Measurements from ENCODE around the gene TDP1. TPM values are rescaled to one million over a fixed set of nuclear protein-coding genes. Genes with fewer than 3 reads are reported as not detected.

The TDP1 gene
- total and polyA plus RNA-seq, 4 donors, result 3.3 to 10.6 (median 4.2) TPM

GRCh38 chr14:90072350-90072749, 116.6 kb downstream of the TDP1 start:
- WGBS, result 75% methylated on average over 6 of the region's 6 CpGs

GRCh38 chr14:90079576-90079975, 123.8 kb downstream of the TDP1 start:
- DNase-seq (ENCODE audit: low spot score), result no peak
- WGBS, result 84% methylated on average over 2 of the region's 2 CpGs
- TF ChIP-seq SP1 (IDR thresholded peaks at IDR 0.05) (no peak), HNF4A (conservative IDR thresholded peaks at IDR 0.05) (no peak), GABPA (IDR thresholded peaks at IDR 0.05 in 1 of 2, conservative IDR thresholded peaks at IDR 0.05 in 1 of 2) (no peak), RXRA (IDR thresholded peaks at IDR 0.05) (no peak), JUND (IDR thresholded peaks at IDR 0.05) (no peak), MAX (IDR thresholded peaks at IDR 0.05) (no peak), FOXA2 (IDR thresholded peaks at IDR 0.05) (no peak), TAF1 (conservative IDR thresholded peaks at IDR 0.05) (no peak), FOXA1 (IDR thresholded peaks at IDR 0.05) (no peak), NR2F2 (IDR thresholded peaks at IDR 0.05) (no peak), HNF4G (IDR thresholded peaks at IDR 0.05) (no peak), EGR1 (IDR thresholded peaks at IDR 0.05; ENCODE audit: low read depth in 2 of 2) (no peak), RAD21 (IDR thresholded peaks at IDR 0.05) (no peak)
- TF ChIP-seq, protein P1, sequence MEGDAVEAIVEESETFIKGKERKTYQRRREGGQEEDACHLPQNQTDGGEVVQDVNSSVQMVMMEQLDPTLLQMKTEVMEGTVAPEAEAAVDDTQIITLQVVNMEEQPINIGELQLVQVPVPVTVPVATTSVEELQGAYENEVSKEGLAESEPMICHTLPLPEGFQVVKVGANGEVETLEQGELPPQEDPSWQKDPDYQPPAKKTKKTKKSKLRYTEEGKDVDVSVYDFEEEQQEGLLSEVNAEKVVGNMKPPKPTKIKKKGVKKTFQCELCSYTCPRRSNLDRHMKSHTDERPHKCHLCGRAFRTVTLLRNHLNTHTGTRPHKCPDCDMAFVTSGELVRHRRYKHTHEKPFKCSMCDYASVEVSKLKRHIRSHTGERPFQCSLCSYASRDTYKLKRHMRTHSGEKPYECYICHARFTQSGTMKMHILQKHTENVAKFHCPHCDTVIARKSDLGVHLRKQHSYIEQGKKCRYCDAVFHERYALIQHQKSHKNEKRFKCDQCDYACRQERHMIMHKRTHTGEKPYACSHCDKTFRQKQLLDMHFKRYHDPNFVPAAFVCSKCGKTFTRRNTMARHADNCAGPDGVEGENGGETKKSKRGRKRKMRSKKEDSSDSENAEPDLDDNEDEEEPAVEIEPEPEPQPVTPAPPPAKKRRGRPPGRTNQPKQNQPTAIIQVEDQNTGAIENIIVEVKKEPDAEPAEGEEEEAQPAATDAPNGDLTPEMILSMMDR (IDR thresholded peaks at IDR 0.05; ENCODE audit: low read depth, low read length, missing input control), result no peak
- TF ChIP-seq, protein P2, sequence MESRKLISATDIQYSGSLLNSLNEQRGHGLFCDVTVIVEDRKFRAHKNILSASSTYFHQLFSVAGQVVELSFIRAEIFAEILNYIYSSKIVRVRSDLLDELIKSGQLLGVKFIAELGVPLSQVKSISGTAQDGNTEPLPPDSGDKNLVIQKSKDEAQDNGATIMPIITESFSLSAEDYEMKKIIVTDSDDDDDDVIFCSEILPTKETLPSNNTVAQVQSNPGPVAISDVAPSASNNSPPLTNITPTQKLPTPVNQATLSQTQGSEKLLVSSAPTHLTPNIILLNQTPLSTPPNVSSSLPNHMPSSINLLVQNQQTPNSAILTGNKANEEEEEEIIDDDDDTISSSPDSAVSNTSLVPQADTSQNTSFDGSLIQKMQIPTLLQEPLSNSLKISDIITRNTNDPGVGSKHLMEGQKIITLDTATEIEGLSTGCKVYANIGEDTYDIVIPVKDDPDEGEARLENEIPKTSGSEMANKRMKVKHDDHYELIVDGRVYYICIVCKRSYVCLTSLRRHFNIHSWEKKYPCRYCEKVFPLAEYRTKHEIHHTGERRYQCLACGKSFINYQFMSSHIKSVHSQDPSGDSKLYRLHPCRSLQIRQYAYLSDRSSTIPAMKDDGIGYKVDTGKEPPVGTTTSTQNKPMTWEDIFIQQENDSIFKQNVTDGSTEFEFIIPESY (IDR thresholded peaks at IDR 0.05), result no peak
- TF ChIP-seq, protein P3, sequence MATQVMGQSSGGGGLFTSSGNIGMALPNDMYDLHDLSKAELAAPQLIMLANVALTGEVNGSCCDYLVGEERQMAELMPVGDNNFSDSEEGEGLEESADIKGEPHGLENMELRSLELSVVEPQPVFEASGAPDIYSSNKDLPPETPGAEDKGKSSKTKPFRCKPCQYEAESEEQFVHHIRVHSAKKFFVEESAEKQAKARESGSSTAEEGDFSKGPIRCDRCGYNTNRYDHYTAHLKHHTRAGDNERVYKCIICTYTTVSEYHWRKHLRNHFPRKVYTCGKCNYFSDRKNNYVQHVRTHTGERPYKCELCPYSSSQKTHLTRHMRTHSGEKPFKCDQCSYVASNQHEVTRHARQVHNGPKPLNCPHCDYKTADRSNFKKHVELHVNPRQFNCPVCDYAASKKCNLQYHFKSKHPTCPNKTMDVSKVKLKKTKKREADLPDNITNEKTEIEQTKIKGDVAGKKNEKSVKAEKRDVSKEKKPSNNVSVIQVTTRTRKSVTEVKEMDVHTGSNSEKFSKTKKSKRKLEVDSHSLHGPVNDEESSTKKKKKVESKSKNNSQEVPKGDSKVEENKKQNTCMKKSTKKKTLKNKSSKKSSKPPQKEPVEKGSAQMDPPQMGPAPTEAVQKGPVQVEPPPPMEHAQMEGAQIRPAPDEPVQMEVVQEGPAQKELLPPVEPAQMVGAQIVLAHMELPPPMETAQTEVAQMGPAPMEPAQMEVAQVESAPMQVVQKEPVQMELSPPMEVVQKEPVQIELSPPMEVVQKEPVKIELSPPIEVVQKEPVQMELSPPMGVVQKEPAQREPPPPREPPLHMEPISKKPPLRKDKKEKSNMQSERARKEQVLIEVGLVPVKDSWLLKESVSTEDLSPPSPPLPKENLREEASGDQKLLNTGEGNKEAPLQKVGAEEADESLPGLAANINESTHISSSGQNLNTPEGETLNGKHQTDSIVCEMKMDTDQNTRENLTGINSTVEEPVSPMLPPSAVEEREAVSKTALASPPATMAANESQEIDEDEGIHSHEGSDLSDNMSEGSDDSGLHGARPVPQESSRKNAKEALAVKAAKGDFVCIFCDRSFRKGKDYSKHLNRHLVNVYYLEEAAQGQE (IDR thresholded peaks at IDR 0.05), result no peak

More at GRCh38 chr14:90072350-90072749, 116.6 kb downstream of the TDP1 start:
- TF ChIP-seq, protein P1 (IDR thresholded peaks at IDR 0.05; ENCODE audit: low read depth, low read length, missing input control), result no peak
- TF ChIP-seq, protein P2 (IDR thresholded peaks at IDR 0.05), result no peak
- TF ChIP-seq MAX (IDR thresholded peaks at IDR 0.05), result no peak
- no peak for TF ChIP-seq SP1 (IDR thresholded peaks at IDR 0.05)
- no peak for TF ChIP-seq HNF4G (IDR thresholded peaks at IDR 0.05)
- no peak for TF ChIP-seq FOXA1 (IDR thresholded peaks at IDR 0.05)
- TF ChIP-seq EGR1 (IDR thresholded peaks at IDR 0.05; ENCODE audit: low read depth in 2 of 2), result no peak
- Histone ChIP-seq H3K27ac (ENCODE audit: low read depth in 1 of 2, low read length in 2 of 2) (no peak overlapping the region), H3K36me3 (ENCODE audit: control insufficient read depth in 4 of 4, insufficient read depth in 3 of 4, low read depth in 1 of 4, low read length in 3 of 4) (no peaks in the 10 kb centered on the region), H3K9ac (ENCODE audit: low read depth in 1 of 2, low read length in 2 of 2) (no peak overlapping the region), H3K4me1 (ENCODE audit: control insufficient read depth in 4 of 4, insufficient read depth in 4 of 4, low read length in 3 of 4) (no peaks in the 10 kb centered on the region), H3K27me3 (ENCODE audit: control insufficient read depth in 4 of 4, insufficient read depth in 4 of 4, low read length in 3 of 4) (no peaks in the 10 kb centered on the region), H3K9me3 (ENCODE audit: control insufficient read depth in 4 of 4, low read length in 3 of 4) (no peaks in the 10 kb centered on the region), H3K4me3 (ENCODE audit: low read depth in 1 of 3, low read length in 3 of 3) (no peak overlapping the region)
- DNase-seq (ENCODE audit: low spot score), result no peak

More at GRCh38 chr14:90079576-90079975, 123.8 kb downstream of the TDP1 start:
- Histone ChIP-seq H3K9ac (ENCODE audit: low read depth in 1 of 2, low read length in 2 of 2) (no peak overlapping the region), H3K27ac (ENCODE audit: low read depth in 1 of 2, low read length in 2 of 2) (no peak overlapping the region), H3K9me3 (ENCODE audit: control insufficient read depth in 4 of 4, low read length in 3 of 4) (peaks cover 0 to 4% (median 1%) of the 10 kb centered on the region in 4 donors), H3K27me3 (ENCODE audit: control insufficient read depth in 4 of 4, insufficient read depth in 4 of 4, low read length in 3 of 4) (peaks cover 0 to 3% (median 0%) of the 10 kb centered on the region in 4 donors), H3K4me1 (ENCODE audit: control insufficient read depth in 4 of 4, insufficient read depth in 4 of 4, low read length in 3 of 4) (no peaks in the 10 kb centered on the region), H3K4me3 (ENCODE audit: low read depth in 1 of 3, low read length in 3 of 3) (no peak overlapping the region), H3K36me3 (ENCODE audit: control insufficient read depth in 4 of 4, insufficient read depth in 3 of 4, low read depth in 1 of 4, low read length in 3 of 4) (no peaks in the 10 kb centered on the region)
